Inflammatory macrophage treated with lipopolysaccharide for 1 hour (primary cell): ENCODE data around the gene WDTC1.

ENCODE experiments used
- DNase-seq, 2 donors: peaks; one replicate each; pipeline ENCODE4 v3.0.0-alpha.2; 2020 to 2022

The WDTC1 gene

GRCh38 chr1:27336756-27337155, 102.3 kb downstream of the WDTC1 start:
- DNase-seq: no peak

GRCh38 chr1:27338751-27339150, 104.3 kb downstream of the WDTC1 start:
- DNase-seq: no peak

GRCh38 chr1:27339213-27339612, 104.8 kb downstream of the WDTC1 start:
- DNase-seq: no peak

- DNase-seq: peak; percentile 61 to 73
Measured at GRCh38 chr1:27341525-27342252, 107.3 kb downstream of the WDTC1 start, which contains the start of gene SYTL1. Gene SYTL1 (plus strand): TSS chr1:27342022. CDS start chr1:27345335, 3,313 bp downstream.

- no peak for DNase-seq
Measured at GRCh38 chr1:27342391-27342777, 108.0 kb downstream of the WDTC1 start.

- peak; percentile 35 to 49 for DNase-seq
Measured at GRCh38 chr1:27342778-27343638, 108.6 kb downstream of the WDTC1 start.

- no peak for DNase-seq
Measured at GRCh38 chr1:27343639-27344025, 109.2 kb downstream of the WDTC1 start.

- no peak for DNase-seq
Measured at GRCh38 chr1:27345272-27345671, 110.8 kb downstream of the WDTC1 start.

GRCh38 chr1:27346357-27346756, 111.9 kb downstream of the WDTC1 start:
- DNase-seq: no peak

- no peak for DNase-seq
Measured at GRCh38 chr1:27346991-27347624, 112.7 kb downstream of the WDTC1 start.

- no peak for DNase-seq
Measured at GRCh38 chr1:27348861-27349783, 114.7 kb downstream of the WDTC1 start.

GRCh38 chr1:27349784-27350662, 115.6 kb downstream of the WDTC1 start:
- no peak for DNase-seq

GRCh38 chr1:27350663-27351540, 116.5 kb downstream of the WDTC1 start:
- no peak for DNase-seq

GRCh38 chr1:27351541-27352107, 117.2 kb downstream of the WDTC1 start:
- DNase-seq: no peak

- no peak for DNase-seq
Measured at GRCh38 chr1:27353166-27353565, 118.7 kb downstream of the WDTC1 start.

GRCh38 chr1:27353629-27354028, 119.2 kb downstream of the WDTC1 start:
- DNase-seq: no peak

GRCh38 chr1:27355683-27356082, 121.3 kb downstream of the WDTC1 start:
- DNase-seq: no peak

- DNase-seq: no peak
Measured at GRCh38 chr1:27356277-27356618, 121.8 kb downstream of the WDTC1 start.

- DNase-seq: peak in 1 of 2 donors; percentile 58
Measured at GRCh38 chr1:27356619-27357280, 122.3 kb downstream of the WDTC1 start.
